Loucy (cell line): Measurements from ENCODE around the gene RAPGEF5.

Experiments used
- H2AFZ ChIP-seq: fragments of 200-600 bp; sonication (generic); 2 replicates; pipeline ENCODE4 v1.6.0; 2016; ENCODE audit warnings: antibody characterized with exemption, mild to moderate bottlenecking, low read length, moderate library complexity
- H3F3A ChIP-seq: fragments of 200-600 bp; 2 replicates; pipeline ENCODE4 v1.6.0; 2016; ENCODE audit warnings: antibody characterized with exemption, low read depth, mild to moderate bottlenecking
- H3K27me3 ChIP-seq: fragments of 200-600 bp; sonication (generic); 2 replicates; pipeline ENCODE4 v1.6.1; 2014; ENCODE audit warnings: low read length, mild to moderate bottlenecking; ENCODE audit not compliant: insufficient read depth, poor library complexity, severe bottlenecking
- H3K36me3 ChIP-seq: fragments of 200-600 bp; sonication (generic); 2 replicates; pipeline ENCODE4 v1.6.1; 2016; ENCODE audit warnings: low read length; ENCODE audit not compliant: insufficient read depth
- H3K4me1 ChIP-seq: fragments of 200-600 bp; sonication (generic); 2 replicates; pipeline ENCODE4 v1.5.1; 2014; ENCODE audit warnings: low read length, mild to moderate bottlenecking; ENCODE audit not compliant: insufficient read depth, poor library complexity, severe bottlenecking
- H3K4me2 ChIP-seq: fragments of 200-600 bp; sonication (generic); 2 replicates; pipeline ENCODE4 v1.6.0; 2014; ENCODE audit warnings: antibody characterized with exemption, low read length, low read depth, mild to moderate bottlenecking; ENCODE audit not compliant: poor library complexity, severe bottlenecking
- H3K4me3 ChIP-seq: fragments of 200-600 bp; sonication (generic); 2 replicates; pipeline ENCODE4 v1.5.1; 2014; ENCODE audit warnings: low read length, mild to moderate bottlenecking, mixed read lengths; ENCODE audit not compliant: poor library complexity, severe bottlenecking
- H3K79me2 ChIP-seq: fragments of 200-600 bp; sonication (generic); 2 replicates; pipeline ENCODE4 v1.6.1; 2014; ENCODE audit warnings: low read length; ENCODE audit not compliant: insufficient read depth
- H3K9ac ChIP-seq: fragments of 200-600 bp; sonication (generic); 2 replicates; pipeline ENCODE4 v1.6.0; 2014; ENCODE audit warnings: mild to moderate bottlenecking, low read depth, low read length, moderate library complexity; ENCODE audit not compliant: poor library complexity, severe bottlenecking
- H3K9me2 ChIP-seq: fragments of 200-600 bp; sonication (generic); replicated peaks from 2 replicates; pipeline ENCODE4 v1.6.1; 2016; ENCODE audit warnings: low read depth, low read length, mixed read lengths
- H3K9me3 ChIP-seq: fragments of 200-600 bp; sonication (generic); 2 replicates; pipeline ENCODE4 v1.6.1; 2014; ENCODE audit warnings: mild to moderate bottlenecking, antibody characterized with exemption, low read length, low read depth; ENCODE audit not compliant: insufficient read depth
- H4K20me1 ChIP-seq: fragments of 200-600 bp; sonication (generic); 2 replicates; pipeline ENCODE4 v1.6.0; 2014; ENCODE audit warnings: antibody characterized with exemption, low read length, mild to moderate bottlenecking; ENCODE audit not compliant: insufficient read depth, poor library complexity, severe bottlenecking
- EZH2phosphoT487 ChIP-seq: fragments of 200-600 bp; IDR thresholded peaks from 2 replicates; pipeline ENCODE4 v1.6.1; 2018; ENCODE audit warnings: antibody characterized with exemption, mild to moderate bottlenecking, moderate library complexity, borderline replicate concordance
- TF ChIP-seq, protein P1 (sequence below): fragments of 200-600 bp; sonication (generic); conservative IDR thresholded peaks from 2 replicates; pipeline ENCODE4 v1.5.1; 2014; ENCODE audit warnings: mild to moderate bottlenecking, antibody characterized with exemption, low read length

RAPGEF5 gene

DNA sequence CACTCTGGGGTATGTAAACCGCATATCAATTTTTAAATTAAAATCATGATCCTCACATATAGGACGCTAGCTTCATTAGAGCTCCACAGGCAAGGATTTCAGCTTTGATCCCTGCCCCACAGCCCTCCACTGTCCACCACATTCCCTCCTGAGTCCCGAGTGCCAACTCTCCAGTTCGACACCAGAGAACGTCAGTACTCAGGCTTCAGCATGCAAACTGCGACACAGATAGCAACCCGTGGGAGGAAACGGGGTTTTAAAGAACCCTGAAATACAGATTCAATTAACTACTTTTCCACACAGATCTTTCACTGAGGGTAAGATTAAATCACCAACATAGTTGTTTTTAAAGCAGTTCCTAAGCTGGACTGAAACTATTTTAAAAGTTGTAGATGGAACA, 26.1 kb downstream of the RAPGEF5 start:
- Histone ChIP-seq H3K9ac (no peak overlapping the region), H4K20me1 (peaks cover 3% of the 10 kb centered on the region), H2AFZ (no peak overlapping the region), H3K4me3 (no peak overlapping the region), H3K4me1 (no peaks in the 10 kb centered on the region), H3K9me3 (no peaks in the 10 kb centered on the region), H3K79me2 (no peaks in the 10 kb centered on the region; the same call in 1 of the 2 replicates), H3K9me2 (no peaks in the 10 kb centered on the region), H3K36me3 (no peaks in the 10 kb centered on the region), H3F3A (no peaks in the 10 kb centered on the region), H3K27me3 (no peaks in the 10 kb centered on the region), H3K4me2 (no peak overlapping the region)
- TF ChIP-seq, protein P1, sequence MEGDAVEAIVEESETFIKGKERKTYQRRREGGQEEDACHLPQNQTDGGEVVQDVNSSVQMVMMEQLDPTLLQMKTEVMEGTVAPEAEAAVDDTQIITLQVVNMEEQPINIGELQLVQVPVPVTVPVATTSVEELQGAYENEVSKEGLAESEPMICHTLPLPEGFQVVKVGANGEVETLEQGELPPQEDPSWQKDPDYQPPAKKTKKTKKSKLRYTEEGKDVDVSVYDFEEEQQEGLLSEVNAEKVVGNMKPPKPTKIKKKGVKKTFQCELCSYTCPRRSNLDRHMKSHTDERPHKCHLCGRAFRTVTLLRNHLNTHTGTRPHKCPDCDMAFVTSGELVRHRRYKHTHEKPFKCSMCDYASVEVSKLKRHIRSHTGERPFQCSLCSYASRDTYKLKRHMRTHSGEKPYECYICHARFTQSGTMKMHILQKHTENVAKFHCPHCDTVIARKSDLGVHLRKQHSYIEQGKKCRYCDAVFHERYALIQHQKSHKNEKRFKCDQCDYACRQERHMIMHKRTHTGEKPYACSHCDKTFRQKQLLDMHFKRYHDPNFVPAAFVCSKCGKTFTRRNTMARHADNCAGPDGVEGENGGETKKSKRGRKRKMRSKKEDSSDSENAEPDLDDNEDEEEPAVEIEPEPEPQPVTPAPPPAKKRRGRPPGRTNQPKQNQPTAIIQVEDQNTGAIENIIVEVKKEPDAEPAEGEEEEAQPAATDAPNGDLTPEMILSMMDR = no peak
- TF ChIP-seq EZH2phosphoT487 = no peak

DNA sequence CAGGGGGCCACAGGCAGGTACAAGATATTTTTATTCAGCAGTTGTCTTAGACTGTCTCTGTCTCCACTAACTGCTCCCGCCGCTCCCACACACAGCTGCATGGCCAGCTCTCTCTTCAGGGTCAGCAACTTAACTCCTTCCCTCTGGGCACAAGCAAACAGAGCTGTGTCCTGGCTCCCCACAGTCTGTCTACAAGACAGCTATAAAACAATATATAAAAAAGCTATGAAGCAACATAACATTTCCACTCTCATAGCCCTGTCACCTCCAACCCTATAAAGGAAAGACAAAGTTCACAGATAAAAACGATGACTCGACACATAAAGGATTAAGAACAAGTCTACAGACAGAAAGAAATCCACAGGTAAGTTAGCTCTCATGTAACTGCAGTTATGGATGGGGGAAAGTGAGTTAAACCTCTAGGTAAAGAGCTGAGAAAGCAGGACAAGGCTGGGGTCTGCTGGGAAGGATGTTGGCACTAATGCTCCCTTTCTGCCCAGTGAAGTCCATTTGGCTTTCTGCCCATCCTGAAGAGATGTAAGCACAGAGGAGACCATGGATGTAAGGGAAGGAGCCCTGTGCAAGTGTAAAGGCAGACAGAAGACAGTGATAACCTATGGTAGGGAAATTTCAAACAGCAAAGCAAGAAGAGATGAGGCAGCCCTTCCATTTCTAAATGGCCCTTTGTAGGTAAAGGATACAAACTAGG, 27.0 kb downstream of the RAPGEF5 start:
- Histone ChIP-seq H3K9me3 (no peaks in the 10 kb centered on the region), H3K27me3 (no peaks in the 10 kb centered on the region), H3K9ac (no peak overlapping the region), H2AFZ (no peak overlapping the region), H3K79me2 (no peaks in the 10 kb centered on the region; the same call in 1 of the 2 replicates), H3K4me3 (no peak overlapping the region), H3K9me2 (no peaks in the 10 kb centered on the region), H3K36me3 (no peaks in the 10 kb centered on the region), H3F3A (no peaks in the 10 kb centered on the region), H3K4me2 (no peak overlapping the region), H3K4me1 (no peaks in the 10 kb centered on the region), H4K20me1 (peaks cover 3% of the 10 kb centered on the region)
- no peak for TF ChIP-seq EZH2phosphoT487
- TF ChIP-seq, protein P1 = no peak

DNA sequence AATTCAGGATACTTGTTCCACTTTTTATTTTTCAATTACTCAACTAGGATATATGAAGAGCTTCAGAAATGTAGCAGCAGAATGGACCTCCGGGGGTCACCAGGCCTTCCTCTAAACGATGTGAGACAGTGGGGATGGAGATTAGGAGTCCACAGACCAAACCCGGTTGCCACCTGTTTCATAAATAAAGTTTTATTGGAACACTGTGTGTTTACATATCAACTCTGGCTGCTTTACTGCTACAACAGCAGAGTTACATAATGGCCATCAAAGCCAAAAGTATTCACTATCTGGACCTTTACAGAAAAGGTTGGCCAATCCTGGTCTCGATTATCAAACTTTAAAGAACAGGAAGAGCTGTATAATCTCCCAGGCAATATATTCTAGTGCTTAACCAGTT, 30.8 kb downstream of the RAPGEF5 start:
- H3K4me1 ChIP-seq = no peaks in the 10 kb centered on the region
- TF ChIP-seq, protein P1 = no peak
- TF ChIP-seq EZH2phosphoT487 = no peak
- no peaks in the 10 kb centered on the region for H3F3A ChIP-seq
- H3K36me3 ChIP-seq = no peaks in the 10 kb centered on the region
- H3K79me2 ChIP-seq = no peaks in the 10 kb centered on the region
- H3K27me3 ChIP-seq = no peaks in the 10 kb centered on the region
- H4K20me1 ChIP-seq = no peaks in the 10 kb centered on the region
- H3K9ac ChIP-seq = no peak overlapping the region
- H3K4me2 ChIP-seq = no peak overlapping the region
- no peak overlapping the region for H2AFZ ChIP-seq
- no peaks in the 10 kb centered on the region for H3K9me2 ChIP-seq
- H3K4me3 ChIP-seq = no peak overlapping the region
- H3K9me3 ChIP-seq = no peaks in the 10 kb centered on the region
